Activated T-cell treated with anti-CD3 and anti-CD28 coated beads, Interleukin-2, amount 50 U/mL, for 24 hours (primary cell): ENCODE data around the gene FBXO3.
A peak's percentile ranks its signal among the peaks of the same experiment; 100 is the strongest.

Source experiments
- DNase-seq: peaks from one replicate; pipeline ENCODE4 v3.0.0-alpha.2; 2020
- H3K27ac Mint-ChIP-seq: 2 replicates; pipeline ENCODE4 v1.8.0; 2020; ENCODE audit warnings: mild to moderate bottlenecking, mixed read lengths
- H3K27me3 Mint-ChIP-seq: 2 replicates; pipeline ENCODE4 v1.8.0; 2020; ENCODE audit warnings: mixed read lengths
- H3K36me3 Mint-ChIP-seq: 2 replicates; pipeline ENCODE4 v1.8.0; 2020; ENCODE audit warnings: low read depth, mixed read lengths
- H3K4me1 Mint-ChIP-seq: 2 replicates; pipeline ENCODE4 v1.8.0; 2020; ENCODE audit warnings: low read depth, mixed read lengths
- H3K4me3 Mint-ChIP-seq: 2 replicates; pipeline ENCODE4 v1.8.0; 2020; ENCODE audit warnings: mild to moderate bottlenecking, moderate library complexity, mixed read lengths
- H3K9me3 Mint-ChIP-seq: 2 replicates; pipeline ENCODE4 v1.8.0; 2020; ENCODE audit warnings: mixed read lengths

The FBXO3 gene

DNA sequence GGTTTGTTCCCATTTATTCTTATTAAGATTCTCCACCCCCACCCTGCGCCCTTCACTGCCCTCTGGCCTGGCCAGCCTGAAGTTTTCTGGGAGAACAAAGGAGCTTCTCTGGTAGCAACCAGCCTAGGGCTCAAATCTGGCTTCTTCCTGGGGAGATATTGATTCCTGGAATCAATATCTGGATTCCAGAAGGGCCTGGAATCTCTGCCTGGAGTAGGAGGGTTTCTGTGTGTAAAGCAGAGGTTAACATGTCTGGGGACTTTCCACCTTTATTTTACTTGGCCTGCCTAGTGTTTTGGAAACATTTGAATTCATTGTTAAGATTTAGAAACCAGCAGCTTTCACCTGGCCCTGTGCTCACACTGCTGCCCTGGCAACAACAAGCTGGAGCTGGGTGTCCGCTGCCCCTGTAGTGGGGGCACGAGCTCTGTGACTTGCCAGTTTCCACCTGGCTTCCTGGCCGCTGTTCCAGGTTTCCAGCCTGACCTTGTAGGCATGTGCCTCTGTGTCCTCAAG is 79.2 kb downstream of the FBXO3 start:
- Mint-ChIP-seq H3K36me3 (no peaks in the 10 kb centered on the region), H3K4me1 (peaks cover 16% of the 10 kb centered on the region), H3K9me3 (no peaks in the 10 kb centered on the region), H3K4me3 (no peak overlapping the region), H3K27ac (no peak overlapping the region), H3K27me3 (peaks cover 20% of the 10 kb centered on the region)
- no peak for DNase-seq

GRCh38 chr11:33694346-33695050 is 79.8 kb downstream of the FBXO3 start:
- Mint-ChIP-seq H3K9me3 (no peaks in the 10 kb centered on the region), H3K4me1 (peaks cover 17% of the 10 kb centered on the region), H3K27ac (no peak overlapping the region), H3K36me3 (no peaks in the 10 kb centered on the region), H3K4me3 (no peak overlapping the region), H3K27me3 (peaks cover 17% of the 10 kb centered on the region)
- DNase-seq, result no peak

DNA sequence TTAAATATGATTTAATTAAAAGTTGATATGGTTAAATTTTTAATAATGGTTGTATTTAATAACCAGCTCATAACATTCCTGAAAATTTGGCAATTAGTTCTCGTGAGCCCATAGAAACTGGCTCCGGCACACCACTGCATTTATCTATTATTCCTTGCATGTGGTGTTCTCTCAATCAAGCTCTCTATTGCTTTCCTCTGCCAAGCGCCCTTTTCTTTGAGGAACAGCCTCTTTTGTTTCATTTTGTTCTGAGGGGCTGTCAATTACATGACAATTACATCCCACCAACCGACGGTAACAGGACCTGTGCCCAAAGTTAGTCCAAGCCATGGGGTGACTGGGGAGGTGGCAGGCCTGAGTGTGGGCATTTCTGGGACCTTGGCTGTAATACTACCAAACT is 81.8 kb downstream of the FBXO3 start:
- H3K4me3 Mint-ChIP-seq, result no peak overlapping the region

GRCh38 chr11:33692013-33692504 is 82.3 kb downstream of the FBXO3 start:
- DNase-seq, result no peak
- Mint-ChIP-seq H3K27ac (no peak overlapping the region), H3K4me3 (no peak overlapping the region), H3K27me3 (peaks cover 6% of the 10 kb centered on the region), H3K4me1 (peaks cover 25% of the 10 kb centered on the region), H3K36me3 (no peaks in the 10 kb centered on the region), H3K9me3 (peaks cover 3% of the 10 kb centered on the region)

More for the DNA sequence above, 81.8 kb downstream of the FBXO3 start:
- Mint-ChIP-seq H3K36me3 (no peaks in the 10 kb centered on the region), H3K27me3 (peaks cover 11% of the 10 kb centered on the region), H3K27ac (no peak overlapping the region), H3K4me1 (peaks cover 22% of the 10 kb centered on the region), H3K9me3 (no peaks in the 10 kb centered on the region)
- no peak for DNase-seq

DNA sequence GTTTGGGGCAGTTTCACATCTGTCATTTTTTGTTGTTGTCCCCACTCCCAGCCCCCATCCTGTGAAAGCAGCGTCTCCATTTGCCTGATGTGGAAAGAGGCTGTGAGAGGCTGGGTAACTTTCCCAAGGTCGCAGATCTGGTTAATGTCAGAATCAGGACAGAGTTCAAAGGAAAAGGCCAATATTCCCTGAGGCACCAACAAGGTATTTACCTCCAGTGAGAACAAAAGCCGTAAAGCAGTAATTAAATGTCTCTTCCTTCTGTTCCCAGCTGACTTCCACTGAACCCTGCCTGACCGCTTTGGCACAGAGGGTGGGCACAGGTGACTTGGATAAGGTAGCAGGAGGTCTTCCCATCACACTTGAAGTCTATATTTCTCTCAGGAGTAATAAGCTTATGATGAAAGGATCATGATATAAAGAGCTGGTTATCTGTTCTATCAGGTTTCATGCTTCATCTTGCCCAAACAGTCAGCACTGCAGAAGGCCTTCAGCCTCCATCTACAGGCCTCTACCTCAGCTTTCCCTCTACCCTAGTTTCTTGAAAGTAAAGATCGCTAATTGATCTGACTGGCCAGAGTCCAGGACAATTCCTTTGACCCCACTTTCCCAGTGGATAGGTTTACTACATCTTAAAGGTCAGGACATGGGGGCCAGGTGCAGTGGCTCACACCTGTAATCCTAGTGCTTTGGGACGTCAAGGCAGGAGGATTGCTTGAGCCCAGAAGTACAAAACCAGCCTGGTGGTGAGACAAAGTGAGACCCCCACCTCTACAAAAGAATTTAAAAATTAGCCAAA is 83.1 kb downstream of the FBXO3 start:
- Mint-ChIP-seq H3K9me3 (peaks cover 3% of the 10 kb centered on the region), H3K36me3 (no peaks in the 10 kb centered on the region), H3K27ac (peak overlapping the region; percentile 69), H3K27me3 (peaks cover 7% of the 10 kb centered on the region), H3K4me3 (no peak overlapping the region), H3K4me1 (peaks cover 24% of the 10 kb centered on the region)
- DNase-seq, result no peak
